Natural killer cell (primary cell): Measurements from ENCODE around the gene HOXD13. TPM values are rescaled to one million over a fixed set of nuclear protein-coding genes. Genes with fewer than 3 reads are reported as not detected.

Experiments
- ATAC-seq, 3 donors: fragments of 150-1000 bp in 2 of 3; fragments of 200-7000 bp in 1 of 3; cut with Tn5 transposase; 1 replicate in 1 of 3; 2 replicates in 2 of 3; pipeline ENCODE4 v1.10.0; 2021; ENCODE audit warnings: mild to moderate bottlenecking in 2 of 3, moderate library complexity in 2 of 3
- DNase-seq, 2 donors: peaks; one replicate each; pipeline versions ENCODE4 v3.0.0 to v3.0.0-alpha.2; 2013 to 2021; ENCODE audit warnings: mixed read lengths in 1 of 2
- H3K27ac ChIP-seq: one replicate; pipeline ENCODE4 v1.5.1; 2013; ENCODE audit warnings: mild to moderate bottlenecking, low read length
- H3K27me3 ChIP-seq: one replicate; pipeline ENCODE4 v1.6.1; 2013; ENCODE audit warnings: low read length; ENCODE audit not compliant: control insufficient read depth, insufficient read depth
- H3K36me3 ChIP-seq: one replicate; pipeline ENCODE4 v1.6.1; 2013; ENCODE audit warnings: low read length; ENCODE audit not compliant: control insufficient read depth, insufficient read depth
- H3K4me1 ChIP-seq: one replicate; pipeline ENCODE4 v1.6.1; 2013; ENCODE audit warnings: low read length; ENCODE audit not compliant: control insufficient read depth, insufficient read depth
- H3K4me3 ChIP-seq: one replicate; pipeline ENCODE4 v1.5.1; 2013; ENCODE audit warnings: low read length
- H3K9me3 ChIP-seq: one replicate; pipeline ENCODE4 v1.6.1; 2013; ENCODE audit warnings: low read length; ENCODE audit not compliant: control insufficient read depth, insufficient read depth
- H3K27ac Mint-ChIP-seq, 2 donors: one replicate each; pipeline ENCODE4 v1.8.0; 2022; ENCODE audit warnings: mild to moderate bottlenecking in 2 of 2, mixed read lengths in 2 of 2, moderate library complexity in 1 of 2
- H3K27me3 Mint-ChIP-seq, 2 donors: one replicate each; pipeline ENCODE4 v1.8.0; 2022; ENCODE audit warnings: low read depth in 2 of 2, mixed read lengths in 2 of 2
- H3K36me3 Mint-ChIP-seq: one replicate; pipeline ENCODE4 v1.8.0; 2022; ENCODE audit warnings: mixed read lengths
- H3K4me1 Mint-ChIP-seq, 2 donors: one replicate each; pipeline ENCODE4 v1.8.0; 2022; ENCODE audit warnings: mixed read lengths in 2 of 2
- H3K4me3 Mint-ChIP-seq: one replicate; pipeline ENCODE4 v1.8.0; 2022; ENCODE audit warnings: mild to moderate bottlenecking, moderate library complexity, mixed read lengths
- H3K9me3 Mint-ChIP-seq, 2 donors: one replicate each; pipeline ENCODE4 v1.8.0; 2022; ENCODE audit warnings: mixed read lengths in 2 of 2
- CTCF ChIP-seq: fragments of 200-600 bp; IDR thresholded peaks from one replicate; pipeline ENCODE4 v1.8.0; 2022; ENCODE audit warnings: antibody characterized with exemption
- WGBS: methylation state at CpG from one replicate; pipeline ENCODE4 v1.1.7; 2013; ENCODE audit warnings: missing lambda C conversion rate; ENCODE audit not compliant: insufficient coverage; 5-methylcytosine and 5-hydroxymethylcytosine counted together
- intact Hi-C: fragments of 100-400 bp; cut with micrococcal nuclease; formaldehyde crosslinking; loops from one replicate; pipeline ENCODE4 v1.14.2; 2022
- total RNA-seq, 4 donors: library from RNA; stranded (reverse); fragments of 120-200 nt in 1 of 4; gene quantifications; one replicate each; pipeline versions ENCODE4 v1.2.3 to v1.2.4, GENCODE V29; 2013 to 2022

The HOXD13 gene
- total RNA-seq, 3 donors from 2014 or later (not counting 1 experiment from before 2014, with no cell fraction given) = not detected

- peaks cover 79% of the 10 kb centered on the region for H3K27me3 ChIP-seq
- H3K9me3 ChIP-seq = peaks cover 6% of the 10 kb centered on the region
- no peak for DNase-seq
- no peak overlapping the region for H3K27ac Mint-ChIP-seq
- peaks cover 37% of the 10 kb centered on the region for H3K36me3 Mint-ChIP-seq
- no peak overlapping the region for H3K27ac ChIP-seq
- no peak overlapping the region for H3K4me3 ChIP-seq
- intact Hi-C loops = loop anchor here (5.0 kb wide), 1 partner anchor 419 kb away; no protein-coding TSS in a partner anchor
- H3K36me3 ChIP-seq = no peaks in the 10 kb centered on the region
- H3K9me3 Mint-ChIP-seq = peaks cover 0 to 2% of the 10 kb centered on the region in 2 donors
- H3K4me3 Mint-ChIP-seq = no peak overlapping the region
- no peak for ATAC-seq
- TF ChIP-seq CTCF = no peak
- H3K27me3 Mint-ChIP-seq = peaks cover 69 to 80% of the 10 kb centered on the region in 2 donors
- peaks cover 35% of the 10 kb centered on the region for H3K4me1 ChIP-seq
- peaks cover 32 to 41% of the 10 kb centered on the region in 2 donors for H3K4me1 Mint-ChIP-seq
Measured at GRCh38 chr2:176133389-176133788, 40.9 kb downstream of the HOXD13 start.

GRCh38 chr2:176134035-176134434 is 41.5 kb downstream of the HOXD13 start:
- intact Hi-C loops = loop anchor here (5.0 kb wide), 1 partner anchor 418 kb away; no protein-coding TSS in a partner anchor
- peaks cover 41% of the 10 kb centered on the region for H3K36me3 Mint-ChIP-seq
- Histone ChIP-seq H3K4me3 (no peak overlapping the region), H3K4me1 (peaks cover 31% of the 10 kb centered on the region), H3K27me3 (peaks cover 79% of the 10 kb centered on the region), H3K36me3 (no peaks in the 10 kb centered on the region), H3K9me3 (peaks cover 13% of the 10 kb centered on the region), H3K27ac (no peak overlapping the region)
- no peak for TF ChIP-seq CTCF
- no peak overlapping the region for H3K4me3 Mint-ChIP-seq
- H3K27ac Mint-ChIP-seq = no peak overlapping the region
- H3K27me3 Mint-ChIP-seq = peaks cover 69 to 80% of the 10 kb centered on the region in 2 donors
- WGBS = 47% methylated on average over 4 of the region's 4 CpGs
- peaks cover 38 to 39% of the 10 kb centered on the region in 2 donors for H3K4me1 Mint-ChIP-seq
- H3K9me3 Mint-ChIP-seq = peaks cover 0 to 5% of the 10 kb centered on the region in 2 donors
- no peak for DNase-seq
- ATAC-seq = no peak

- Histone ChIP-seq H3K27me3 (peaks cover 83% of the 10 kb centered on the region), H3K36me3 (no peaks in the 10 kb centered on the region), H3K9me3 (peaks cover 18% of the 10 kb centered on the region), H3K4me1 (peaks cover 30% of the 10 kb centered on the region), H3K4me3 (no peak overlapping the region), H3K27ac (no peak overlapping the region)
- no peak overlapping the region for H3K4me3 Mint-ChIP-seq
- H3K36me3 Mint-ChIP-seq = peaks cover 45% of the 10 kb centered on the region
- no peak for TF ChIP-seq CTCF
- peaks cover 0 to 8% of the 10 kb centered on the region in 2 donors for H3K9me3 Mint-ChIP-seq
- peaks cover 76 to 84% of the 10 kb centered on the region in 2 donors for H3K27me3 Mint-ChIP-seq
- H3K4me1 Mint-ChIP-seq = peaks cover 42 to 43% of the 10 kb centered on the region in 2 donors
- DNase-seq (no peak), ATAC-seq (no peak)
- intact Hi-C loops = no loop called here
- no peak overlapping the region for H3K27ac Mint-ChIP-seq
Measured at GRCh38 chr2:176135035-176135440, 42.5 kb downstream of the HOXD13 start.
